Brain microvascular endothelial cell (primary cell): Measurements from ENCODE around the gene GNG12.

Experiments
- DNase-seq: peaks from one replicate; pipeline ENCODE4 v3.0.0-alpha.2; 2020
- H3K27ac ChIP-seq: fragments of 250-450 bp; sonication (Bioruptor Pico); 2 replicates; pipeline ENCODE4 v1.5.1; 2020; ENCODE audit warnings: mild to moderate bottlenecking, moderate library complexity
- H3K27me3 ChIP-seq: fragments of 250-450 bp; sonication (Bioruptor Pico); replicated peaks from 2 replicates; pipeline ENCODE4 v1.5.1; 2020; ENCODE audit warnings: mild to moderate bottlenecking
- H3K36me3 ChIP-seq: fragments of 250-450 bp; sonication (Bioruptor Pico); replicated peaks from 2 replicates; pipeline ENCODE4 v1.5.1; 2020; ENCODE audit warnings: mild to moderate bottlenecking
- H3K4me3 ChIP-seq: 2 replicates; pipeline ENCODE4 v1.5.1; 2011; ENCODE audit warnings: low read depth, mild to moderate bottlenecking, control low read depth, low read length, moderate library complexity
- in situ Hi-C: cut with HindIII; loops from 2 replicates; pipeline ENCODE4 v1.10.0; 2017; ENCODE audit warnings: low sequenced_read_pairs, low pct_ligation_motif_present
- TF ChIP-seq, protein P1 (sequence below): IDR thresholded peaks from 2 replicates; pipeline ENCODE4 v1.5.1; 2011; ENCODE audit warnings: low read depth, mild to moderate bottlenecking, moderate library complexity, low read length, control low read depth, inconsistent platforms; ENCODE audit errors: missing control alignments

Gene GNG12

DNA sequence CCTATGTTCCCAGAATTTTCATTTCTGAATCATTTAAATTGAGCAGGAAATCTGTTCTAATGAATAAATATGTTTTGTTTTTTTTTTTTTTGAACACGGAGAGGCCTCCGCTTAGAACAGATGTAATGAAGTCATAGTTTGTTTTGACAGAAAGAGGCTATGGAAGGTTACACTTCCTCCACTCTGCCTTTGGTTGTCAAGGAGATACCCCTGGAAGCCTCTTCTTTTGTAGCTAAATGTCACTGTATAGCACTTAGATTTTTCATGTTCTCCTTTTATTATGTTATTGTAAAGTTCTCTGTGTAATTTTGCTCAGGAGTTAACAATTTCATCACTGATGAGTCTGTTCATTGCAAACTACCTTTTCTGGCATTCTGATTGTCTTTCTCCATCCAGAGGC is 22.7 kb upstream of the GNG12 start:
- H3K27me3 ChIP-seq = no peaks in the 10 kb centered on the region
- H3K36me3 ChIP-seq = no peaks in the 10 kb centered on the region
- TF ChIP-seq, protein P1, sequence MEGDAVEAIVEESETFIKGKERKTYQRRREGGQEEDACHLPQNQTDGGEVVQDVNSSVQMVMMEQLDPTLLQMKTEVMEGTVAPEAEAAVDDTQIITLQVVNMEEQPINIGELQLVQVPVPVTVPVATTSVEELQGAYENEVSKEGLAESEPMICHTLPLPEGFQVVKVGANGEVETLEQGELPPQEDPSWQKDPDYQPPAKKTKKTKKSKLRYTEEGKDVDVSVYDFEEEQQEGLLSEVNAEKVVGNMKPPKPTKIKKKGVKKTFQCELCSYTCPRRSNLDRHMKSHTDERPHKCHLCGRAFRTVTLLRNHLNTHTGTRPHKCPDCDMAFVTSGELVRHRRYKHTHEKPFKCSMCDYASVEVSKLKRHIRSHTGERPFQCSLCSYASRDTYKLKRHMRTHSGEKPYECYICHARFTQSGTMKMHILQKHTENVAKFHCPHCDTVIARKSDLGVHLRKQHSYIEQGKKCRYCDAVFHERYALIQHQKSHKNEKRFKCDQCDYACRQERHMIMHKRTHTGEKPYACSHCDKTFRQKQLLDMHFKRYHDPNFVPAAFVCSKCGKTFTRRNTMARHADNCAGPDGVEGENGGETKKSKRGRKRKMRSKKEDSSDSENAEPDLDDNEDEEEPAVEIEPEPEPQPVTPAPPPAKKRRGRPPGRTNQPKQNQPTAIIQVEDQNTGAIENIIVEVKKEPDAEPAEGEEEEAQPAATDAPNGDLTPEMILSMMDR = no peak
- peak; percentile 36 for DNase-seq
- H3K27ac ChIP-seq = peak overlapping the region; percentile 85
- in situ Hi-C loops = no loop called here
- no peak overlapping the region for H3K4me3 ChIP-seq

DNA sequence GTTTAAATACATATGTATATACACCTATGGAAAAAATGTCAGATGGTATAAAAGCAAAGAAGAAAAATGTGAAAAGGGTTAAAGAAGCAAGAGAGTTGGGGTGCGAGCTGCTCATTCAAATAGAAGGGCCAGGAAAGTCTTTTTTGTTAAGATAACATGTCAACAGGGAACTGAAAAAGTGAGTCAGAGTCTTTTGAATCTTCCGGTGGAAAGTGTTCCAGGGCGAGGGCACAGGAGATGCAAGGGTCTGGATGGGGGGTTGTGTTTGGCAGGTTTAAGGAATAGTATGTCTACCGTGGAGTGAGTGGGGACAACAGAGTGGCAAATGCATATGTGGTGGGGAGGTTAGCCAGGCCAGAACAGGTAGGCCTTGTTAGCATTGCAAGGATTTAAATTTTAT is 22.2 kb upstream of the GNG12 start:
- Histone ChIP-seq H3K27ac (peak overlapping the region; percentile 85), H3K36me3 (no peaks in the 10 kb centered on the region), H3K4me3 (no peak overlapping the region), H3K27me3 (no peaks in the 10 kb centered on the region)
- TF ChIP-seq, protein P1 = no peak
- in situ Hi-C loops = no loop called here
- DNase-seq = peak; percentile 43

DNA sequence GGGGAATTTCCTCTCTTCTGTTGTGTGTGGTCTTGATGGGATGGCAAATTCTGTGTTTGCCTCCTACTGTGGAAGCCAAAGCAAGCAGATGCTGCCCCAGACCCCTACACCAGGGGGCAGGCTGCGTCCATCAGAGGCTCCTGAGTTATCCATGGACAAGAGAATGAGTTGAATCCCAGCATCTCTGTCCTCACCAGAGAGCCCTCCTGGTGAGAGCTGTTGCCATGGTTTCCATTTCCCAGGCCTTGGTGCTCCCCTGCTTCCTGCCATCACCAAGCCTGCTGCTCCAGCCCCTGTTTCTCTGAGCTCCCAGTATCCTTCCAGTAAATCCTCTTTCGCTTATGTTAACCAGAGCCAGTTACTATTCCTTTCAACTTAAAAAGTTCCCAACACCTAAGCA is 20.4 kb upstream of the GNG12 start:
- peak overlapping the region; percentile 26 for H3K27ac ChIP-seq
- DNase-seq = peak; percentile 95
- H3K36me3 ChIP-seq = no peaks in the 10 kb centered on the region
- TF ChIP-seq, protein P1 = peak; percentile 99
- no peaks in the 10 kb centered on the region for H3K27me3 ChIP-seq
- in situ Hi-C loops = no loop called here
- no peak overlapping the region for H3K4me3 ChIP-seq

DNA sequence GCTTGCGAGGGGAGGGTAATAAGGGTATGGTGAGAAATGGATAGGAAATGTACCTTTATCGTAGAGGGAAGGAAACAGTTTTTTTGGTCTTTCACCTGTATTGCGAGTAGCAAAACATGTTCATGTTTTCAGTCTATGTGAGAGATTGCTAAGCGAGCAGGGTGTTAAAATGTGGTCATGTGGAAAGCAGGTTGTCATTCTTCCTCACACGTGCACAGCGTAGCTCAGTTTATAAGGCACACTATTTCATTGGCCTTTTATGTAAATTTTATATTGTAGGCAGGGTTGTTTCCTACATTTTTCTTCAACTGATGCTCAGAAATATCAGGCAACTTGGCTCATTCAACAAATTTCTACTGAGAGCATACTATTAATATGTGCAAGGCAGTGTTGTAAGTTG is 18.5 kb upstream of the GNG12 start:
- Histone ChIP-seq H3K36me3 (no peaks in the 10 kb centered on the region), H3K27ac (no peak overlapping the region), H3K4me3 (no peak overlapping the region), H3K27me3 (no peaks in the 10 kb centered on the region)
- in situ Hi-C loops = no loop called here
- no peak for DNase-seq
- TF ChIP-seq, protein P1 = no peak

DNA sequence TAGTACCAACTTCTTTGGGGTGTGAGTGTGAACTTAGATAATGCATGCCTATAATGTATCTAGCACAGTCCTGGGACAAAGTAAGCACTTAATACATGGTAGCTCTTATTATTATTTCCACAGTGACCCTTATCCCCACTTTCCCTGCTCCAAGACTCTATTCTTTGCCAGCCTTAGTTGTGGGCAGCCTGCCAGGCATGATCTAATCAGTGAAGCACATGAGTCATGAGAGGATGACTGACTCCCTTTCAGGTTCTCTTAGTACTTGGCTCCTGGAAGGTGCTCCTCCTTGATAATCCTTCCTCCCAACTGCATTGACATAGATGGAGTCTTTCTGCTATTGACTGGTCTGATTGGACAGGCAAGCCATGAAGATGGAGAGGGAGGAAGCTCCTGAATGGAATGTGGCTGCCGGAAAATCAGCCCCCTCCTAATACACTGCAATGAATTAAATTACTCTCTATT is 17.4 kb upstream of the GNG12 start:
- H3K36me3 ChIP-seq = no peaks in the 10 kb centered on the region
- peak overlapping the region; percentile 23 for H3K27ac ChIP-seq
- TF ChIP-seq, protein P1 = no peak
- no peak overlapping the region for H3K4me3 ChIP-seq
- no peaks in the 10 kb centered on the region for H3K27me3 ChIP-seq
- in situ Hi-C loops = no loop called here
- peak; percentile 91 for DNase-seq

DNA sequence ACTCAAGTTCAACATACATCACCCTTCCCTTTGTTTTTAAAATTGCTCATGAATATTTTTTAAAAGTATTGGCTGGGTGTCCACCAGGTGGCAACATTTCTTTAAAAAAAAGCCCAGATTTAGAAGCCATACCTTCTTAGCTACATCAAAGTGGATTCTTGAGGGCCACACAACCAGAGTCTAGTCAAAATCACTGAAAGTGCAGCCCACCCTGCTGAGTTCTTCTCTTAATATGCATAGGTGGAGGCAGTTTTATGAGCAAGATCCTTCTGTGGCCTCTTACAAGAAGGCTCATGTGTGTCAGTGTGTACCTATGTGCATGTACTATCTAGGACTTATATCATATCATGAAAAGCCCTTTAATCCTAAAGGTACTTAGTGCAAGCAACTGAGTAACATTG is 16.9 kb upstream of the GNG12 start:
- in situ Hi-C loops = no loop called here

More for the DNA sequence above, 16.9 kb upstream of the GNG12 start:
- H3K4me3 ChIP-seq = no peak overlapping the region
- no peaks in the 10 kb centered on the region for H3K36me3 ChIP-seq
- H3K27me3 ChIP-seq = no peaks in the 10 kb centered on the region
- peak; percentile 64 for DNase-seq
- TF ChIP-seq, protein P1 = peak; percentile 48
- peak overlapping the region; percentile 23 for H3K27ac ChIP-seq
